PC-9 (cell line): Measurements from ENCODE around the gene KCTD2. TPM values are rescaled to one million over a fixed set of nuclear protein-coding genes. Genes with fewer than 3 reads are reported as not detected.

Source experiments
- BruUV-seq: library from RNA; stranded (reverse); fragments of 400-500 nt; replicated peaks from 2 replicates; lab custom pipeline; 2021; lab: Mats Ljungman, UMichigan
- CTCF ChIA-PET: fragments of 300-600 bp; sonication (Branson Sonifier 250); formaldehyde crosslinking; loops from one replicate; lab custom pipeline; 2022; ENCODE audit warnings: antibody characterized with exemption; lab: Charles Lee
- POLR2A ChIA-PET: fragments of 300-600 bp; sonication (Branson Sonifier 250); formaldehyde crosslinking; loops from one replicate; lab custom pipeline; 2022; ENCODE audit warnings: antibody characterized with exemption; ENCODE audit not compliant: unreplicated experiment; lab: Charles Lee
- DNase-seq, 2 experiments: peaks; one replicate each; pipeline versions ENCODE4 v3.0.0 to v3.0.0-alpha.2; 2015 to 2022; ENCODE audit warnings: mixed read lengths in 1 of 2
- H2AFZ ChIP-seq: fragments of 200-600 bp; sonication (generic); 2 replicates; pipeline ENCODE4 v1.8.1; 2017; ENCODE audit warnings: antibody characterized with exemption
- H3F3A ChIP-seq: fragments of 200-600 bp; sonication (generic); 2 replicates; pipeline ENCODE4 v1.8.1; 2017; ENCODE audit warnings: antibody characterized with exemption, mild to moderate bottlenecking, low read depth; ENCODE audit not compliant: insufficient read depth
- H3K27ac ChIP-seq: fragments of 200-600 bp; sonication (generic); 2 replicates; pipeline ENCODE4 v1.6.1; 2016; ENCODE audit warnings: mixed run types
- H3K27me3 ChIP-seq: fragments of 200-600 bp; sonication (generic); 2 replicates; pipeline ENCODE4 v1.6.1; 2016; ENCODE audit warnings: low read depth, mixed run types; ENCODE audit not compliant: insufficient read depth
- H3K36me3 ChIP-seq: fragments of 200-600 bp; sonication (generic); 2 replicates; pipeline ENCODE4 v1.6.1; 2016; ENCODE audit warnings: low read depth, mixed run types
- H3K4me1 ChIP-seq: fragments of 200-600 bp; sonication (generic); replicated peaks from 2 replicates; pipeline ENCODE4 v1.6.1; 2016; ENCODE audit warnings: mixed run types; ENCODE audit not compliant: insufficient read depth
- H3K4me2 ChIP-seq: fragments of 200-600 bp; sonication (generic); 2 replicates; pipeline ENCODE4 v1.6.1; 2017; ENCODE audit warnings: mixed run types
- H3K4me3 ChIP-seq: fragments of 200-600 bp; sonication (generic); 2 replicates; pipeline ENCODE4 v1.6.1; 2016; ENCODE audit warnings: mixed run types
- H3K79me2 ChIP-seq: fragments of 200-600 bp; sonication (generic); 2 replicates; pipeline ENCODE4 v1.6.1; 2017; ENCODE audit warnings: low read depth, mixed run types
- H3K9me2 ChIP-seq: fragments of 200-600 bp; sonication (generic); 2 replicates; pipeline ENCODE4 v1.8.1; 2017; ENCODE audit warnings: mild to moderate bottlenecking; ENCODE audit not compliant: insufficient read depth
- H3K9me3 ChIP-seq: fragments of 200-600 bp; sonication (generic); 2 replicates; pipeline ENCODE4 v1.8.1; 2016; ENCODE audit warnings: low read depth; ENCODE audit not compliant: insufficient read depth
- H4K20me1 ChIP-seq: fragments of 200-600 bp; sonication (generic); 2 replicates; pipeline ENCODE4 v1.8.1; 2017; ENCODE audit not compliant: insufficient read depth
- CTCF ChIP-seq: fragments of 200-600 bp; sonication (generic); conservative IDR thresholded peaks from 2 replicates; pipeline ENCODE4 v1.6.1; 2017; ENCODE audit warnings: mixed run types, antibody characterized with exemption, mild to moderate bottlenecking, moderate library complexity
- EZH2 ChIP-seq: fragments of 200-600 bp; sonication (generic); IDR thresholded peaks from 2 replicates; pipeline ENCODE4 v1.8.0; 2017; ENCODE audit warnings: antibody characterized with exemption, low read depth
- intact Hi-C: fragments of 100-400 bp; cut with micrococcal nuclease; formaldehyde crosslinking; loops from one replicate; pipeline ENCODE4 v1.10.0; 2022; ENCODE audit not compliant: unreplicated experiment
- total RNA-seq: library from RNA; stranded (reverse); gene quantifications from 2 replicates; pipeline ENCODE4 v1.2.3, GENCODE V29; 2021

Gene KCTD2
- total RNA-seq, 1 experiment from 2014 or later: 18.6 TPM

- Histone ChIP-seq H3K79me2 (peaks cover 12% of the 10 kb centered on the region), H4K20me1 (no peaks in the 10 kb centered on the region), H3K4me2 (peak overlapping the region; percentile 52), H3K9me2 (no peaks in the 10 kb centered on the region), H2AFZ (no peak overlapping the region), H3F3A (peaks cover 89% of the 10 kb centered on the region), H3K27me3 (no peaks in the 10 kb centered on the region), H3K36me3 (no peaks in the 10 kb centered on the region), H3K4me3 (no peak overlapping the region), H3K27ac (peak overlapping the region; percentile 49), H3K9me3 (no peaks in the 10 kb centered on the region), H3K4me1 (peaks cover 81% of the 10 kb centered on the region)
- intact Hi-C loops: no loop called here
- ChIA-PET POLR2A (interaction anchor here (0.7 kb wide), 1 partner anchor 14 kb away, joined by 11 read pairs; no protein-coding TSS in a partner anchor), CTCF (no interaction called here)
- BruUV-seq: no TSS peak
- DNase-seq: peak in 1 of 2 experiments; percentile 78
- TF ChIP-seq CTCF (no peak), EZH2 (no peak)
Observed at GRCh38 chr17:75082683-75083082, 35.7 kb downstream of the KCTD2 start.

- Histone ChIP-seq H3K4me3 (no peak overlapping the region), H3K27ac (peak overlapping the region; percentile 65), H3K9me2 (no peaks in the 10 kb centered on the region), H4K20me1 (no peaks in the 10 kb centered on the region), H3K79me2 (peaks cover 25% of the 10 kb centered on the region), H3K27me3 (no peaks in the 10 kb centered on the region), H3K4me2 (peak overlapping the region; percentile 47), H3K9me3 (no peaks in the 10 kb centered on the region), H3K36me3 (no peaks in the 10 kb centered on the region), H3K4me1 (peaks cover 67% of the 10 kb centered on the region), H3F3A (peaks cover 75% of the 10 kb centered on the region), H2AFZ (no peak overlapping the region)
- ChIA-PET CTCF (no interaction called here), POLR2A (interaction anchor here (0.6 kb wide), 1 partner anchor 343 kb away, joined by 5 read pairs; no protein-coding TSS in a partner anchor)
- intact Hi-C loops: no loop called here
- DNase-seq: peak in 1 of 2 experiments; percentile 49
- BruUV-seq: no TSS peak
- TF ChIP-seq CTCF (no peak), EZH2 (no peak)
Observed at GRCh38 chr17:75084039-75084660, 37.1 kb downstream of the KCTD2 start.

- Histone ChIP-seq H3K4me3 (peak overlapping the region; percentile 93), H3K27ac (peak overlapping the region; percentile 91), H3K4me2 (peak overlapping the region; percentile 90), H4K20me1 (no peaks in the 10 kb centered on the region), H3K36me3 (no peaks in the 10 kb centered on the region), H3K9me3 (no peaks in the 10 kb centered on the region), H3K9me2 (no peaks in the 10 kb centered on the region), H3K79me2 (peaks cover 50% of the 10 kb centered on the region), H3F3A (peaks cover 78% of the 10 kb centered on the region), H3K4me1 (peaks cover 81% of the 10 kb centered on the region), H3K27me3 (no peaks in the 10 kb centered on the region), H2AFZ (no peak overlapping the region)
- CTCF ChIA-PET: no interaction called here
- DNase-seq: peak; percentile 31 to 58
- intact Hi-C loops: no loop called here
- BruUV-seq: no TSS peak
- POLR2A ChIA-PET: no interaction called here
- TF ChIP-seq CTCF (no peak), EZH2 (no peak)
Observed at GRCh38 chr17:75086496-75087181, 39.6 kb downstream of the KCTD2 start.
